Measurements from ENCODE around the gene LSM5.
"Not testable (repeated sequence)": the region's sequence is repeated elsewhere in the genome, so short reads cannot be mapped to it uniquely, and the experiment has no call there.

Gene LSM5

GRCh38 chr7:32470004-32470403 lies 20.2 kb downstream of the LSM5 start:
- in situ Hi-C loops (cut with MboI; ENCODE audit: low pct_unique_long_range_greater_than_20kb, low sequenced_read_pairs); DNase-seq: not testable (repeated sequence)

GRCh38 chr7:32464641-32465416 lies 25.4 kb downstream of the LSM5 start:
- in situ Hi-C loops (cut with MboI; ENCODE audit: low pct_unique_long_range_greater_than_20kb, low sequenced_read_pairs); DNase-seq: not testable (repeated sequence)

GRCh38 chr7:32462977-32463376 lies 27.2 kb downstream of the LSM5 start:
- in situ Hi-C loops (cut with MboI; ENCODE audit: low pct_unique_long_range_greater_than_20kb, low sequenced_read_pairs), result no loop called here
- no peak for DNase-seq

GRCh38 chr7:32462451-32462850 lies 27.7 kb downstream of the LSM5 start:
- in situ Hi-C loops (cut with MboI; ENCODE audit: low pct_unique_long_range_greater_than_20kb, low sequenced_read_pairs), result no loop called here
- no peak for DNase-seq

GRCh38 chr7:32461484-32461883 lies 28.7 kb downstream of the LSM5 start:
- in situ Hi-C loops (cut with MboI; ENCODE audit: low pct_unique_long_range_greater_than_20kb, low sequenced_read_pairs), result no loop called here

GRCh38 chr7:32459788-32460187 lies 30.4 kb downstream of the LSM5 start:
- no peak for DNase-seq
- in situ Hi-C loops (cut with MboI; ENCODE audit: low pct_unique_long_range_greater_than_20kb, low sequenced_read_pairs), result no loop called here

More at GRCh38 chr7:32461484-32461883, 28.7 kb downstream of the LSM5 start:
- no peak for DNase-seq

GRCh38 chr7:32458025-32458424 lies 32.2 kb downstream of the LSM5 start:
- no peak for DNase-seq
- in situ Hi-C loops (cut with MboI; ENCODE audit: low pct_unique_long_range_greater_than_20kb, low sequenced_read_pairs), result no loop called here

- no peak for DNase-seq
- in situ Hi-C loops (cut with MboI; ENCODE audit: low pct_unique_long_range_greater_than_20kb, low sequenced_read_pairs), result no loop called here
These were observed 36.7 kb downstream of the LSM5 start for GRCh38 chr7:32453341-32454011.

- in situ Hi-C loops (cut with MboI; ENCODE audit: low pct_unique_long_range_greater_than_20kb, low sequenced_read_pairs), result no loop called here
These were observed 43.0 kb downstream of the LSM5 start for GRCh38 chr7:32447218-32447617.

GRCh38 chr7:32436146-32436928 lies 53.8 kb downstream of the LSM5 start:
- in situ Hi-C loops (cut with MboI; ENCODE audit: low pct_unique_long_range_greater_than_20kb, low sequenced_read_pairs), result no loop called here
- no peak for DNase-seq

More at GRCh38 chr7:32447218-32447617, 43.0 kb downstream of the LSM5 start:
- DNase-seq, result no peak
